GM19043 (cell line): ENCODE data around the gene WNT16.

Experiments used
- ATAC-seq: cut with Tn5 transposase; IDR thresholded peaks from one replicate; pipeline ENCODE4 v1.9.1; 2021; ENCODE audit warnings: low read depth; ENCODE audit not compliant: unreplicated experiment

The WNT16 gene

GRCh38 chr7:121385800-121386179 is 57.0 kb downstream of the WNT16 start:
- peak; percentile 98 for ATAC-seq

DNA sequence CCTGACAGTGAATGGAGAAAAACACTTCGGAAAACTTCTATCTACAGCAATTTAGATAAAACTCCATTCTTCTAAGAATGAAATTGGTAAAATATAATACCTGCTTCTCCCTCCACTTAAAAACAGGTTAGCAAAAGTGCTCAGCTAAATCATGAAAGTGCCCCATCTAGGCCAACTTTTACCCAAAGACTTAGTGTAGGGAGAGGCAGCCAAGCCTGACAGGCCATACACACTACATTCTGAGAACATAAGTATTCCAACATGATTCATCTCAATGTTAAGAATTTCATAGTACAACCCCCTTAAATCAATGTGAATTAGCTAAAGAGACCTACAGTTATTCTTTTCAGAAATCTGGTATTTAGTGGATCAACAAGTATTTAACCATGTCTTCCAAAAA is 60.1 kb downstream of the WNT16 start:
- ATAC-seq, result no peak

GRCh38 chr7:121390109-121390508 is 61.3 kb downstream of the WNT16 start:
- no peak for ATAC-seq

GRCh38 chr7:121390617-121391016 is 61.8 kb downstream of the WNT16 start:
- ATAC-seq, result no peak
